Activated CD8-positive, alpha-beta T cell treated with anti-CD3 and anti-CD28 coated beads for 36 hours (primary cell): ENCODE measurements around the gene MAN1A2. TPM values are rescaled to one million over a fixed set of nuclear protein-coding genes. Genes with fewer than 3 reads are reported as not detected.

Experiments
- ATAC-seq: fragments of 200-7000 bp; cut with Tn5 transposase; one replicate; pipeline ENCODE4 v1.10.0; 2021; ENCODE audit warnings: mild to moderate bottlenecking, moderate library complexity
- CTCF ChIA-PET: fragments of 350-600 bp; sonication (Branson Sonifier 250); formaldehyde crosslinking; loops from one replicate; lab custom pipeline; 2021; ENCODE audit warnings: antibody characterized with exemption; lab: Charles Lee
- POLR2A ChIA-PET: fragments of 350-600 bp; sonication (Branson Sonifier 250); formaldehyde crosslinking; loops from one replicate; lab custom pipeline; 2021; ENCODE audit warnings: antibody characterized with exemption; lab: Charles Lee
- DNase-seq: peaks from one replicate; pipeline ENCODE4 v3.0.0-alpha.2; 2020
- H3K27ac Mint-ChIP-seq: one replicate; pipeline ENCODE4 v1.8.0; 2021; ENCODE audit warnings: mild to moderate bottlenecking, mixed read lengths
- H3K27me3 Mint-ChIP-seq: one replicate; pipeline ENCODE4 v1.8.0; 2021; ENCODE audit warnings: mixed read lengths
- H3K36me3 Mint-ChIP-seq: one replicate; pipeline ENCODE4 v1.8.0; 2021; ENCODE audit warnings: low read depth, mixed read lengths
- H3K4me1 Mint-ChIP-seq: one replicate; pipeline ENCODE4 v1.8.0; 2021; ENCODE audit warnings: low read depth, mixed read lengths
- H3K4me3 Mint-ChIP-seq: one replicate; pipeline ENCODE4 v1.8.0; 2021; ENCODE audit warnings: mild to moderate bottlenecking, moderate library complexity, mixed read lengths
- H3K9me3 Mint-ChIP-seq: one replicate; pipeline ENCODE4 v1.8.0; 2021; ENCODE audit warnings: mixed read lengths
- CTCF ChIP-seq: fragments of 200-600 bp; IDR thresholded peaks from one replicate; pipeline ENCODE4 v1.8.0; 2022; ENCODE audit warnings: antibody characterized with exemption, mild to moderate bottlenecking
- intact Hi-C: fragments of 100-400 bp; cut with micrococcal nuclease; formaldehyde crosslinking; loops from one replicate; pipeline ENCODE4 v1.10.0; 2022
- total RNA-seq, 2 experiments: library from RNA; stranded (reverse); gene quantifications; one replicate each; pipeline ENCODE4 v1.2.3, GENCODE V29; 2021

Gene MAN1A2
- total RNA-seq, 2 experiments from 2014 or later = 18.3 to 21.1 TPM

GRCh38 chr1:117396636-117397035 is 29.4 kb downstream of the MAN1A2 start:
- Mint-ChIP-seq H3K36me3 (peaks cover 7% of the 10 kb centered on the region), H3K4me3 (no peak overlapping the region), H3K27ac (no peak overlapping the region), H3K4me1 (peaks cover 62% of the 10 kb centered on the region), H3K9me3 (peaks cover 3% of the 10 kb centered on the region), H3K27me3 (no peaks in the 10 kb centered on the region)
- no peak for DNase-seq
- ChIA-PET CTCF (no interaction called here), POLR2A (no interaction called here)
- ATAC-seq = no peak
- TF ChIP-seq CTCF = no peak
- intact Hi-C loops = no loop called here

GRCh38 chr1:117398957-117399356 is 31.7 kb downstream of the MAN1A2 start:
- Mint-ChIP-seq H3K9me3 (peaks cover 9% of the 10 kb centered on the region), H3K27me3 (no peaks in the 10 kb centered on the region), H3K4me3 (no peak overlapping the region), H3K36me3 (peaks cover 26% of the 10 kb centered on the region), H3K27ac (no peak overlapping the region), H3K4me1 (peaks cover 50% of the 10 kb centered on the region)
- TF ChIP-seq CTCF = no peak
- DNase-seq (no peak), ATAC-seq (no peak)
- ChIA-PET CTCF (no interaction called here), POLR2A (no interaction called here)
- intact Hi-C loops = no loop called here

- ATAC-seq (no peak), DNase-seq (no peak)
- ChIA-PET POLR2A (no interaction called here), CTCF (interaction anchor here (1.0 kb wide), 1 partner anchor 15 kb away, joined by 3 read pairs; no protein-coding TSS in a partner anchor)
- intact Hi-C loops = no loop called here
- TF ChIP-seq CTCF = no peak
- peaks cover 34% of the 10 kb centered on the region for H3K4me1 Mint-ChIP-seq
- H3K27ac Mint-ChIP-seq = no peak overlapping the region
- no peak overlapping the region for H3K4me3 Mint-ChIP-seq
- H3K36me3 Mint-ChIP-seq = peaks cover 42% of the 10 kb centered on the region
- peaks cover 9% of the 10 kb centered on the region for H3K9me3 Mint-ChIP-seq
- no peaks in the 10 kb centered on the region for H3K27me3 Mint-ChIP-seq
These were observed 34.5 kb downstream of the MAN1A2 start for GRCh38 chr1:117401761-117402160.

- no peak for TF ChIP-seq CTCF
- POLR2A ChIA-PET = no interaction called here
- peaks cover 31% of the 10 kb centered on the region for H3K4me1 Mint-ChIP-seq
- H3K36me3 Mint-ChIP-seq = peaks cover 47% of the 10 kb centered on the region
- intact Hi-C loops = no loop called here
- peaks cover 7% of the 10 kb centered on the region for H3K9me3 Mint-ChIP-seq
- DNase-seq (no peak), ATAC-seq (no peak)
- CTCF ChIA-PET = interaction anchor here (1.0 kb wide), 1 partner anchor 36 kb away, joined by 3 read pairs; the partner anchor contains the start of gene MAN1A2
- H3K27me3 Mint-ChIP-seq = no peaks in the 10 kb centered on the region
- H3K4me3 Mint-ChIP-seq = no peak overlapping the region
- no peak overlapping the region for H3K27ac Mint-ChIP-seq
These were observed 36.3 kb downstream of the MAN1A2 start for GRCh38 chr1:117403597-117403996.

GRCh38 chr1:117405042-117405441 is 37.8 kb downstream of the MAN1A2 start:
- no peak for TF ChIP-seq CTCF
- Mint-ChIP-seq H3K27me3 (no peaks in the 10 kb centered on the region), H3K27ac (no peak overlapping the region), H3K4me3 (no peak overlapping the region), H3K9me3 (peaks cover 7% of the 10 kb centered on the region), H3K4me1 (peaks cover 18% of the 10 kb centered on the region), H3K36me3 (peaks cover 49% of the 10 kb centered on the region)
- ChIA-PET POLR2A (interaction anchor here (0.6 kb wide), 1 partner anchor 17 kb away, joined by 3 read pairs; no protein-coding TSS in a partner anchor), CTCF (no interaction called here)
- no peak for DNase-seq
- no peak for ATAC-seq
- intact Hi-C loops = no loop called here
